ENCODE data around the gene DIPK1B.

DNA sequence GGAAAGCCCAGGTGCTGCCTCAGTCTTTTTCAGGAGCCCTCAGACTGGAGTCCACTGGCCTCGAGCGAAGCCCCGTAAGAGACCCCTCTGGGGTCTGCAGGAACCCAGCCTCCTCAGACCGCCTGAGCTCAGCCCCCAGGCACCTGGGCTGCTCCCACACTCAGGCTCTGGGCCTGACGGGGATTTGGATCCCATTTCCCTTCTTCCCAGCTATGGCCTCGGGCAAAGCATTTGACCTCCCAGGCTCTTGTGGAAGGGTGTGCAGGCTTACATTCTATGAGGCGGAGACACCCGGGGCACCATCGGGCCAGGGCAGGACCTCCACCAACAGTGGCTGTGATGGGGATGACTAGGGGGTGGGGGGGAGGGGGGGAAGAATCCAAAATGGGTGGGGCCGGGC, 29.7 kb upstream of the DIPK1B start:
- TF ChIP-seq YY1 (IDR thresholded peaks at IDR 0.05; ENCODE audit: insufficient read depth, insufficient read length) (no peak), ZNF274 (IDR thresholded peaks at IDR 0.05; ENCODE audit: low read depth, low read length) (no peak), SUZ12 (IDR thresholded peaks at IDR 0.05; ENCODE audit: extremely low read depth, insufficient read depth, insufficient read length) (no peak)
